ENCODE results near the gene STXBP1. TPM values are rescaled to one million over a fixed set of nuclear protein-coding genes. Genes with fewer than 3 reads are reported as not detected.

Gene STXBP1
- total and polyA plus RNA-seq, 2 of the 4 experiments (the other 2 are of a cell fraction): 15.8 to 22.6 TPM

DNA sequence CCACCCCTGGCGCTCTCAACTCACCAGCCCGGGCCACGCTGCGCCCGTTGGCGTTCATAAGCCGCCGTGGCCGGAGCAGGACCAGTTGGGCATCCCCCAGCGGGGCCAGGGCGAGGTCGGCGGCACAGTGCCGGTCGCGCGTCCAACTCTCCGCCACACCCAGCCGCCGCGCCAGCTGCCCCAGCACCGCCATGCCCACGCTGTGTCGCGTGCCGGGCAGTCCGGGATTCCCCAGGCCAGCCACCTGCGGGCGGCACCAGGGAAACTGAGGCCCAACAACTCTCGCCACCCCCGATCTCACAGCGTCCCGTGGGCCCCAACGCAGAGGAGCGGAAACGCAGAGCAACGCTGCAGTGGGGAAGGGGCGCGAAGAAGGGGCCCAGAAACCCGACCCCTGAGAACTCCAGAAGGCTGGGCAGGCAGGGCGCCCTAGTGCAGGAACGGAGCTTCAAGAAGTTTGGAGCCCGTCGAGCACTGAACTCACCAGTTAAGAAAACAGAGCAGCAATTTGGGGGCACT is 102.9 kb downstream of the STXBP1 start:
- dilution Hi-C loops (cut with HindIII; ENCODE audit: low sequenced_read_pairs, unreplicated experiment): no loop called here
- BruUV-seq (replicated peaks): no TSS peak
- CTCF ChIA-PET: interaction anchor here (2.0 kb wide), 1 partner anchor 20 kb away, joined by 7 read pairs; the partner anchor contains the start of gene TOR2A
- no peak for TF ChIP-seq NFE2L2 (IDR thresholded peaks at IDR 0.05; ENCODE audit: low read depth, low read length)
- TF ChIP-seq, protein P1, sequence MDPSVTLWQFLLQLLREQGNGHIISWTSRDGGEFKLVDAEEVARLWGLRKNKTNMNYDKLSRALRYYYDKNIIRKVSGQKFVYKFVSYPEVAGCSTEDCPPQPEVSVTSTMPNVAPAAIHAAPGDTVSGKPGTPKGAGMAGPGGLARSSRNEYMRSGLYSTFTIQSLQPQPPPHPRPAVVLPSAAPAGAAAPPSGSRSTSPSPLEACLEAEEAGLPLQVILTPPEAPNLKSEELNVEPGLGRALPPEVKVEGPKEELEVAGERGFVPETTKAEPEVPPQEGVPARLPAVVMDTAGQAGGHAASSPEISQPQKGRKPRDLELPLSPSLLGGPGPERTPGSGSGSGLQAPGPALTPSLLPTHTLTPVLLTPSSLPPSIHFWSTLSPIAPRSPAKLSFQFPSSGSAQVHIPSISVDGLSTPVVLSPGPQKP (IDR thresholded peaks at IDR 0.05; ENCODE audit: borderline replicate concordance, low read depth, low read length): no peak
- TF ChIP-seq BHLHE40 (IDR thresholded peaks at IDR 0.05; ENCODE audit: low read depth, low read length): peak; percentile 79
- TF ChIP-seq MXI1 (IDR thresholded peaks at IDR 0.05; ENCODE audit: borderline replicate concordance, low read depth, low read length): peak; percentile 50; the same call in 1 of the 2 replicates
- TF ChIP-seq FOS (IDR thresholded peaks at IDR 0.05; ENCODE audit: low read depth, low read length): no peak
- 0 out of 2 replicates have a peak, but pooled peaks have one; percentile 25 for TF ChIP-seq POLR2A (IDR thresholded peaks at IDR 0.05; ENCODE audit: low read depth, low read length)
- no peak for TF ChIP-seq RFX5 (IDR thresholded peaks at IDR 0.05; ENCODE audit: low read depth, low read length)
- no peak for TF ChIP-seq CHD1 (IDR thresholded peaks at IDR 0.05; ENCODE audit: low read depth, low read length)
- TF ChIP-seq MAFK (IDR thresholded peaks at IDR 0.05; ENCODE audit: low read depth, low read length): no peak
- TF ChIP-seq MAZ (IDR thresholded peaks at IDR 0.05; ENCODE audit: borderline replicate concordance, low read depth, low read length): no peak
- no peak for TF ChIP-seq CEBPB (IDR thresholded peaks at IDR 0.05; ENCODE audit: low read depth, low read length)
- TF ChIP-seq RCOR1 (IDR thresholded peaks at IDR 0.05; ENCODE audit: insufficient replicate concordance, low read length): no peak
- TF ChIP-seq, protein P2, sequence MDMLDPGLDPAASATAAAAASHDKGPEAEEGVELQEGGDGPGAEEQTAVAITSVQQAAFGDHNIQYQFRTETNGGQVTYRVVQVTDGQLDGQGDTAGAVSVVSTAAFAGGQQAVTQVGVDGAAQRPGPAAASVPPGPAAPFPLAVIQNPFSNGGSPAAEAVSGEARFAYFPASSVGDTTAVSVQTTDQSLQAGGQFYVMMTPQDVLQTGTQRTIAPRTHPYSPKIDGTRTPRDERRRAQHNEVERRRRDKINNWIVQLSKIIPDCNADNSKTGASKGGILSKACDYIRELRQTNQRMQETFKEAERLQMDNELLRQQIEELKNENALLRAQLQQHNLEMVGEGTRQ (IDR thresholded peaks at IDR 0.05; ENCODE audit: low read depth, low read length): no peak
- TF ChIP-seq, protein P3, sequence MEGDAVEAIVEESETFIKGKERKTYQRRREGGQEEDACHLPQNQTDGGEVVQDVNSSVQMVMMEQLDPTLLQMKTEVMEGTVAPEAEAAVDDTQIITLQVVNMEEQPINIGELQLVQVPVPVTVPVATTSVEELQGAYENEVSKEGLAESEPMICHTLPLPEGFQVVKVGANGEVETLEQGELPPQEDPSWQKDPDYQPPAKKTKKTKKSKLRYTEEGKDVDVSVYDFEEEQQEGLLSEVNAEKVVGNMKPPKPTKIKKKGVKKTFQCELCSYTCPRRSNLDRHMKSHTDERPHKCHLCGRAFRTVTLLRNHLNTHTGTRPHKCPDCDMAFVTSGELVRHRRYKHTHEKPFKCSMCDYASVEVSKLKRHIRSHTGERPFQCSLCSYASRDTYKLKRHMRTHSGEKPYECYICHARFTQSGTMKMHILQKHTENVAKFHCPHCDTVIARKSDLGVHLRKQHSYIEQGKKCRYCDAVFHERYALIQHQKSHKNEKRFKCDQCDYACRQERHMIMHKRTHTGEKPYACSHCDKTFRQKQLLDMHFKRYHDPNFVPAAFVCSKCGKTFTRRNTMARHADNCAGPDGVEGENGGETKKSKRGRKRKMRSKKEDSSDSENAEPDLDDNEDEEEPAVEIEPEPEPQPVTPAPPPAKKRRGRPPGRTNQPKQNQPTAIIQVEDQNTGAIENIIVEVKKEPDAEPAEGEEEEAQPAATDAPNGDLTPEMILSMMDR (conservative IDR thresholded peaks at IDR 0.05; ENCODE audit: low read depth, low read length): no peak
- TF ChIP-seq RAD21 (IDR thresholded peaks at IDR 0.05; ENCODE audit: low read length): no peak

More for the DNA sequence above, 102.9 kb downstream of the STXBP1 start:
- Histone ChIP-seq H3K4me1 (ENCODE audit: control insufficient read depth, insufficient read depth, low read length) (peaks cover 7% of the 10 kb centered on the region), H2AK9ac (replicated peaks; ENCODE audit: low read depth, low read length, poor library complexity) (peak overlapping the region; percentile 97), H3K79me1 (ENCODE audit: low read depth in 1 of 2, low read length in 2 of 2) (peaks cover 2 to 14% of the 10 kb centered on the region in 2 experiments; a peak in 3 of 4 replicates), H3K9ac (ENCODE audit: low read depth, low read length) (peak overlapping the region; percentile 48), H3K18ac (ENCODE audit: low read depth, low read length) (no peak overlapping the region), H4K20me1 (ENCODE audit: insufficient read depth, low read length) (peaks cover 7% of the 10 kb centered on the region), H2BK5ac (ENCODE audit: low read depth, low read length, poor library complexity, severe bottlenecking) (peak overlapping the region; percentile 8), H3K9me1 (ENCODE audit: insufficient read depth, low read length) (no peaks in the 10 kb centered on the region; the same call in 1 of the 2 replicates), H3K4me3 (ENCODE audit: insufficient read depth, low read depth, low read length) (peak overlapping the region; percentile 80), H3K36me3 (ENCODE audit: control insufficient read depth, insufficient read depth, low read length) (no peaks in the 10 kb centered on the region), H2BK20ac (ENCODE audit: low read depth, low read length) (no peak overlapping the region), H3K27ac (ENCODE audit: insufficient read depth, low read length) (peak overlapping the region; percentile 1; the same call in 1 of the 2 replicates), H3K56ac (ENCODE audit: extremely low read depth, insufficient read depth, low read length) (no peak overlapping the region), H3K4me2 (ENCODE audit: low read depth, low read length) (peak overlapping the region; percentile 68), H4K5ac (ENCODE audit: low read depth, low read length) (no peak overlapping the region), H4K91ac (ENCODE audit: insufficient read depth, low read depth, low read length) (no peak overlapping the region), H2BK15ac (ENCODE audit: low read depth, low read length) (no peak overlapping the region), H3K23ac (ENCODE audit: low read depth, low read length) (peak overlapping the region; percentile 48), H2AFZ (replicated peaks; ENCODE audit: low read length, poor library complexity) (peak overlapping the region; percentile 99), H2AK5ac (ENCODE audit: low read depth, low read length) (peak overlapping the region; percentile 29; the same call in 1 of the 2 replicates), H4K8ac (ENCODE audit: low read depth in 2 of 2, low read length in 2 of 2) (peak overlapping the region in 1 of 2 experiments; percentile 55; a peak in 1 of 4 replicates), H3K4ac (ENCODE audit: low read depth, low read length) (peak overlapping the region; percentile 30; the same call in 1 of the 2 replicates), H2BK120ac (ENCODE audit: low read depth, low read length) (no peak overlapping the region), H3K27me3 (ENCODE audit: control insufficient read depth, insufficient read depth, low read length) (no peaks in the 10 kb centered on the region), H3K14ac (replicated peaks; ENCODE audit: low read depth, low read length) (0 out of 2 replicates have a peak overlapping the region, but pooled peaks have one; percentile 32), H3K9me3 (ENCODE audit: control insufficient read depth, insufficient read depth, low read length) (no peaks in the 10 kb centered on the region)
- 0% methylated on average over 9 of the region's 44 CpGs; no CpG with 5 or more reads in 1 of the 2 experiments for WGBS, 2 experiments (ENCODE audit: extremely low coverage in 2 of 2, insufficient read length in 1 of 2)
- in situ Hi-C loops (cut with MboI; ENCODE audit: low sequenced_read_pairs): no loop called here
- peak; percentile 15 for ATAC-seq (ENCODE audit: low read depth)
- POLR2A ChIA-PET (ENCODE audit: unreplicated experiment): no interaction called here
- DNase-seq: no peak
- intact Hi-C loops (cut with micrococcal nuclease): loop anchor here (1.0 kb wide), 1 partner anchor 125 kb away; no protein-coding TSS in a partner anchor
